ENCODE measurements around the gene ZNF444. TPM values are rescaled to one million over a fixed set of nuclear protein-coding genes. Genes with fewer than 3 reads are reported as not detected.

The ZNF444 gene
- total RNA-seq, 4 donors from 2014 or later: 32.0 to 78.2 (median 52.1) TPM

DNA sequence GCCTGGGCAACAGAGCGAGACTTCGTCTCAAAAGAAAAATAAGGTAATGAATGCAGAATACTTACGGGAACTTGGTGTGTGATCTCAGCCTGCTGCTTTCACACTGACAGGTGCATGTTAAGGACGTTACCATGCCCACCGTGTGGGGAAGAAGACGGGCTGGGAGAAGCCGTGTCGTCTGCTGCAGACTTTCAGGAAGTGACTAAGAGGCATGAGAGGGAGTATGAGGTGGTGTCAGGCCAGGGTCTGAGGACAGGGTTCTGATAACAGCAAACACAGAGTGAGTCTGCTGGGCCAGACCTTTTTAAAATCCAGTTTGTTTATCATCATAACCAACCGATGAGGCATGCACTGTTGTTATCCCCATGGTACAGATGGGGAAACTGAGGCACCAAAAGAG lies 21.2 kb downstream of the ZNF444 start:
- 78% methylated on average over 8 of the region's 9 CpGs for WGBS
- no peaks in the 10 kb centered on the region for H3K27me3 ChIP-seq
- DNase-seq (ENCODE audit: extremely low spot score): no peak

GRCh38 chr19:56163097-56163496 lies 22.0 kb downstream of the ZNF444 start:
- TF ChIP-seq, protein P1, sequence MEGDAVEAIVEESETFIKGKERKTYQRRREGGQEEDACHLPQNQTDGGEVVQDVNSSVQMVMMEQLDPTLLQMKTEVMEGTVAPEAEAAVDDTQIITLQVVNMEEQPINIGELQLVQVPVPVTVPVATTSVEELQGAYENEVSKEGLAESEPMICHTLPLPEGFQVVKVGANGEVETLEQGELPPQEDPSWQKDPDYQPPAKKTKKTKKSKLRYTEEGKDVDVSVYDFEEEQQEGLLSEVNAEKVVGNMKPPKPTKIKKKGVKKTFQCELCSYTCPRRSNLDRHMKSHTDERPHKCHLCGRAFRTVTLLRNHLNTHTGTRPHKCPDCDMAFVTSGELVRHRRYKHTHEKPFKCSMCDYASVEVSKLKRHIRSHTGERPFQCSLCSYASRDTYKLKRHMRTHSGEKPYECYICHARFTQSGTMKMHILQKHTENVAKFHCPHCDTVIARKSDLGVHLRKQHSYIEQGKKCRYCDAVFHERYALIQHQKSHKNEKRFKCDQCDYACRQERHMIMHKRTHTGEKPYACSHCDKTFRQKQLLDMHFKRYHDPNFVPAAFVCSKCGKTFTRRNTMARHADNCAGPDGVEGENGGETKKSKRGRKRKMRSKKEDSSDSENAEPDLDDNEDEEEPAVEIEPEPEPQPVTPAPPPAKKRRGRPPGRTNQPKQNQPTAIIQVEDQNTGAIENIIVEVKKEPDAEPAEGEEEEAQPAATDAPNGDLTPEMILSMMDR (IDR thresholded peaks at IDR 0.05): no peak
- TF ChIP-seq POLR2A (IDR thresholded peaks at IDR 0.05; ENCODE audit: low read depth) (no peak), POLR2AphosphoS5 (IDR thresholded peaks at IDR 0.05) (no peak), EP300 (IDR thresholded peaks at IDR 0.05) (no peak)
- Histone ChIP-seq H3K36me3 (peaks cover 15 to 37% (median 36%) of the 10 kb centered on the region in 4 donors), H3K9me3 (no peaks in the 10 kb centered on the region), H3K4me1 (no peaks in the 10 kb centered on the region), H3K27me3 (no peaks in the 10 kb centered on the region), H3K4me3 (no peak overlapping the region), H3K27ac (replicated peaks in 1 of 4) (no peak overlapping the region)
- WGBS: 85% methylated on average over 13 of the region's 13 CpGs
- intact Hi-C loops (cut with DNase I): no loop called here
- DNase-seq (ENCODE audit: extremely low spot score): no peak

More for the DNA sequence above, 21.2 kb downstream of the ZNF444 start:
- Histone ChIP-seq H3K9me3 (no peaks in the 10 kb centered on the region), H3K27ac (replicated peaks in 1 of 4) (no peak overlapping the region), H3K4me1 (peaks cover 0 to under 1% (median 0%) of the 10 kb centered on the region in 4 donors), H3K4me3 (no peak overlapping the region), H3K36me3 (peaks cover 15 to 44% (median 39%) of the 10 kb centered on the region in 4 donors)
- intact Hi-C loops (cut with DNase I): no loop called here
- TF ChIP-seq EP300 (IDR thresholded peaks at IDR 0.05) (no peak), POLR2A (IDR thresholded peaks at IDR 0.05; ENCODE audit: low read depth) (no peak), POLR2AphosphoS5 (IDR thresholded peaks at IDR 0.05) (no peak)
- TF ChIP-seq, protein P1 (IDR thresholded peaks at IDR 0.05): no peak

GRCh38 chr19:56167064-56167578 lies 26.0 kb downstream of the ZNF444 start:
- H3K4me1 ChIP-seq: peaks cover 0 to 5% (median 2%) of the 10 kb centered on the region in 4 donors
- no peak overlapping the region for H3K4me3 ChIP-seq
- H3K9me3 ChIP-seq: no peaks in the 10 kb centered on the region
- 37% methylated on average over 7 of the region's 7 CpGs for WGBS
- H3K27ac ChIP-seq (replicated peaks in 1 of 4): no peak overlapping the region
- peaks cover 0 to 1% (median 0%) of the 10 kb centered on the region in 4 donors for H3K36me3 ChIP-seq
- TF ChIP-seq POLR2AphosphoS5 (IDR thresholded peaks at IDR 0.05) (no peak), POLR2A (IDR thresholded peaks at IDR 0.05; ENCODE audit: low read depth) (no peak), EP300 (IDR thresholded peaks at IDR 0.05) (no peak)
- TF ChIP-seq, protein P1 (IDR thresholded peaks at IDR 0.05): no peak
- no peaks in the 10 kb centered on the region for H3K27me3 ChIP-seq
- DNase-seq (ENCODE audit: extremely low spot score): no peak
- intact Hi-C loops (cut with DNase I): no loop called here

GRCh38 chr19:56170261-56170660 lies 29.2 kb downstream of the ZNF444 start:
- Histone ChIP-seq H3K4me3 (no peak overlapping the region), H3K27me3 (peaks cover 0 to 23% (median 0%) of the 10 kb centered on the region in 4 donors), H3K27ac (replicated peaks in 1 of 4) (no peak overlapping the region), H3K36me3 (no peaks in the 10 kb centered on the region), H3K9me3 (no peaks in the 10 kb centered on the region), H3K4me1 (peaks cover 0 to 5% (median 2%) of the 10 kb centered on the region in 4 donors)
- no peak for DNase-seq (ENCODE audit: extremely low spot score)
- intact Hi-C loops (cut with DNase I): loop anchor here (2.0 to 5.0 kb wide), 2 partner anchors 65 to 78 kb away; no protein-coding TSS in a partner anchor
- 50% methylated on average over 14 of the region's 14 CpGs for WGBS
- TF ChIP-seq, protein P1 (IDR thresholded peaks at IDR 0.05): no peak
- TF ChIP-seq POLR2AphosphoS5 (IDR thresholded peaks at IDR 0.05): no peak
- TF ChIP-seq POLR2A (IDR thresholded peaks at IDR 0.05; ENCODE audit: low read depth): no peak
- no peak for TF ChIP-seq EP300 (IDR thresholded peaks at IDR 0.05)

All from esophagus muscularis mucosa (tissue), 4 donors.